Activated CD4-positive, CD25-positive, alpha-beta regulatory T cell treated with anti-CD3 and anti-CD28 coated beads, Interleukin-2, amount 50 U/mL, for 16 hours (primary cell): Measurements from ENCODE around the gene INPP5A.
"Not testable (repeated sequence)": the region's sequence is repeated elsewhere in the genome, so short reads cannot be mapped to it uniquely, and the experiment has no call there.

Experiments
- DNase-seq: peaks from one replicate; pipeline ENCODE4 v3.0.0-alpha.2; 2020; ENCODE audit warnings: low read depth, low spot score

Gene INPP5A

DNA sequence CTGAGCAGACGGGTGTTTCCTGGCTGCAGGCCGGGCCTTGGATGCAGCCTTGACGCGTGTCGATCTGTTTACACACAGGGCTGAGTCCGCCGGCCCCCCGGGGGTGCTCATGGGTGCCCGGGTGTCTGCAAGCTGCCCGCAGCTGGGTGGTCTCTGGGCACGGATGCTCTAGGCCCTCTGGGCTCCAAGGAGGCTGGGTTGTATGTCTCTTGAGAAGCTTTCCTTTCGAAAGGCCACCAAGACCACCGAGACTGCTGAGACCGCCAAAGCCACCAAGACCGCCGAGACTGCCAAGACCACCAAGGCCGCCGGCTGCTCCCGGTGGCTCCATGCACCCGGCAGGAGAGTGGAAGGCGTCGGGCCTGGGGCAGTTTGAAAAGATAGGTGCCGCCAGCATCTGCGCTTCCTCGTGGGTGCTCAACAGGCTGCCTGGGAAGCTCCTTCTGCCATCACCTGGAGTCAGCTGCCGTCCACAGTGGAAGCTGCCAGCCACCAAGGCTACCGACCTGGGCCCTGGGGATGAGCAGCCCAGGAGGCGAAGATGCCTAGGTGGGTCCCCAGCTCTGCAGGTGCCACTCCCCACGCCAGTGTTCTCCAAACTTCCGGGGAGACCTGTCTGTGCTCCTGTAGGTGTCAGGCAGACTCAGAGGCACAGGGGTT lies 121.1 kb downstream of the INPP5A start:
- DNase-seq = no peak

- DNase-seq = no peak
Measured at GRCh38 chr10:132659206-132660091, 121.9 kb downstream of the INPP5A start.

DNA sequence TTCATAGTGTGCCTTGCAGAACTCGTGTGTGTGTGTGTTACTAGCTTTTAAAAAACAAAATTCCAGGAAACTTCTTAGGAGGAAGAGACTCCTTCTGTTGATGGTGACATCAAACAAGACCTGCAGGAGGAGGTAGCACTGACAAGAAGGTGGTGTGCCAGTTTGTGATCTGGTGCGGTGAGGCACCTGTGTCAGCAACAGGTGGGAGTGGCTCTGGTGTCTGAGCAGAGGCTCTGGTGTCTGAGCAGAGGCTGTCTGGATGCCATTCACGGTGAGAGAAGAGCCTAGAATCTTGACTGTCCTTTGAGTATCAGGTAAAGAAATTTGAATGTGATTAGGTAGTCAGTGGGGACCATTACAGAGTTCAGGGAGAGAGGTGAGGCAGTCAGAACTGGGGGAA lies 122.8 kb downstream of the INPP5A start:
- no peak for DNase-seq

GRCh38 chr10:132662186-132662920 lies 124.8 kb downstream of the INPP5A start:
- DNase-seq = no peak

GRCh38 chr10:132663666-132664365 lies 126.2 kb downstream of the INPP5A start:
- no peak for DNase-seq

GRCh38 chr10:132664407-132664806 lies 126.8 kb downstream of the INPP5A start:
- no peak for DNase-seq

DNA sequence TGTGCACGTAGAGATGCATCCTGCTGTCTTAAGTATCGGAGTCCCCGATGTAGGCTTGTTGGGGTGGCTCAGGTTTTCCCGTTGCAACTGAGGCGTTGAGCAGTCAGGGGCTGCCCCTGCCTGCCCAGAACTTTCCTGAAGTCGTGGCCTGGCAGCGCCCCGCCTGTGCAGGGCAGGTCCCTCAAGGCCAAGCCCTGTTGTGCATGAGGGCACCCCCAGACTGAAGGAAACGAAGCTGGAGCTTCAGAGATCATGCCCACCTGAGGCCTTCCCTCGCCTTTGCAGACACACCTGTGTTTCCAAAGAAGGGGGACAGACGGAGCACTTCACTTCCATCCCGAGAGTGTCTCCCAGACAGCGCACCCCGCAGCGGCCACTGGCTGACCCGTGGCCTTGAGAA lies 127.3 kb downstream of the INPP5A start:
- DNase-seq = no peak

- no peak for DNase-seq
Measured at GRCh38 chr10:132665946-132666704, 128.5 kb downstream of the INPP5A start.

- no peak for DNase-seq
Measured at GRCh38 chr10:132666705-132667341, 129.2 kb downstream of the INPP5A start.

GRCh38 chr10:132667342-132668047 lies 129.9 kb downstream of the INPP5A start:
- no peak for DNase-seq

DNA sequence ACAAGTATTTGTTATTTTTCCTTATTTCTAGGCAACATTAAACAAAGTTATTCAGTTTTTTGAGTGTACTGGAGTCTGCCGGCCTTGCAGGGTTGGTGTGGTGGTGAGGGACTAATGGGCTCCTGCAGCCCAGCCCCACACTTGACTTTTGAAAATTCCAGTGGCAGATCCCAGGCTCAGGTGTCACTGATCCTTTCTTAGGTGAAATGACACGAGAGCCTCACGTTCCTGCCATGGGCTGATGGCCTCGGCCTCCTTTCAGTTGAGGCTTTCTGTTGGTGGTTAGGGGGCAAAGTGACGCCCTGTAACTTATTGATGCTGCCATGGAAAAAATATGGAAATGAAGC lies 130.4 kb downstream of the INPP5A start:
- no peak for DNase-seq

DNA sequence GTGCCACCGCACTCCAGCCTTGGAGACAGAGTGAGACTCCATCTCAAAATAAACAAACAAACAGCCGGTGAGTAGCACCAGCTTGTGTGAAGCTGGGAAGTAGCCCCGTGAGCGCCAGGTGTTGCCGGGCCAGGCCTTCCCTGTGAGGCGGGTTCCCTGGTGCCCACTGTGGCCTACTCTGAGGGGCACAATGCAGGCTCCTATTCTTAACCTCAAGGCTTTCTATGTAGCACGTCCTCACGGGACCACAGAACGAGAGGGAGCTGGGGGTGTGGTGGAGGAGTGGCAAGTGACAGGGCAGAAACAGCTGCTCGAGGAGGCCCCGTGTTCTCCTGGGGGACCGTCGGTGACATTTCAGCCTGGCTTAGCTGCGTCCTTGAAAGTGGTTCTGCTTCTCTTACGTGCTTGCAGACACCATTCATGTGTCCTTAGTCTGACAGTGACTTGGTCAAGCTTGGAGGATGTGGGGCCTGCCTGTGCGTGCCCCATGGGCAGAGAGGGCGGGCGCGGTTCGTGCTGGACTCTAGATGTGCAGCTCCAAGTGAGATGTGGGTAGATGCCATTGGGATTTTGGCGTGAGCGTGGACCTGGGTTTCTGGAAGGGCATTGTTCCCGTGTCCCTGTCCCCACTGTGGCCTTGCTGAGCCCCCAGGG lies 131.7 kb downstream of the INPP5A start:
- no peak for DNase-seq

DNA sequence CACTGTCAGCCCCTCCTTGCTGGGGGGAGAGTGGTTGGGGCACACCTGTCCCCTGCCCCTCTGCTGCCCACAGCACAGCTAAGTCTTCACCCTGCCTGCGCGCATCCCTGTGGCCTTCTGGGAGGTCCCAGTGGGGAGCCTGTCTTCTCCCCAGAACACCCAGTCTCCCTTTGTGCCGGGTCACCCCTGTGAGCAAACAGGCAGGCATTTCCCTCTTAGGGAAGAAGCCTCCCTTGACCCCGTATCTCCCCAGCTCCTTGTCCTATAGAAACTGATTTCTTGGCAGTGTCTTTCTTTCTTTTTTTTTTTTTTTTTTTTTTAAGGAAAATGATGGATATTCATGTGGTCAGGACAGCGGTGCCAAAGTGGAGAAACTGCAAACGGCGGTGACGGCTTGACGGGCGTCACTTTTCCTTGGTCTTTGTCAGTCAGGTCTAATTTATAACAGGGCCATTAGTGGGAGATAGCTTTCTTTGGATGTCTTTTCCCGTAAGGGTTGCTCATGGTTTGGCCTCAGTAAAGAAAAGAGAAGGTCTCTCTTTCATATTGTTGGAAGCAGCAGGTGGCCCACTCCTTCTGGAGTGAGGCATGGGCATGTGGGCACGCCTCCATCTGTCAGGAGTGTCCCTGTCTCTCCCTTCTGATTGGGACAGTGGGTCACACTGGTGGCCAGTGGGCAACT lies 133.1 kb downstream of the INPP5A start:
- no peak for DNase-seq

- DNase-seq = no peak
Measured at GRCh38 chr10:132671228-132672154, 133.9 kb downstream of the INPP5A start.

DNA sequence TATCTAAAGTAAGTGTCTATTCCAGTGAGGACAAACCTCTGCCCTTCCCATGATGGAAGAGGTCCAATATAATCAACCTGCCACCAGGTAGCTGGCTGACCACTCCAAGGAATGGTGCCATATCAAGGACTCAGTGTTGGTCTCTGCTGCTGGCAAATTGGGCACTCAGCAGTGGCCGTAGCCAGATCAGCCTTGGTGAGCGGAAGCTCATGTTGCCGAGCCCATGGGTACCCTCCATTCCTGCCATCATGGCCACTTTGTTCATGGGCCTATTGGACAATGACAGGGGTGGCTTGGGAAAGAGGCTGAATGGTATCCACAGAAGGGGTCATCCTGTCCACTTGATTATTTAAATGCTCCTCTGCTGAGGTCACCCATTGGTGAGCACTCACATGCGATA lies 136.2 kb downstream of the INPP5A start:
- not testable (repeated sequence) for DNase-seq

- no peak for DNase-seq
Measured at GRCh38 chr10:132674311-132674710, 136.7 kb downstream of the INPP5A start.

DNA sequence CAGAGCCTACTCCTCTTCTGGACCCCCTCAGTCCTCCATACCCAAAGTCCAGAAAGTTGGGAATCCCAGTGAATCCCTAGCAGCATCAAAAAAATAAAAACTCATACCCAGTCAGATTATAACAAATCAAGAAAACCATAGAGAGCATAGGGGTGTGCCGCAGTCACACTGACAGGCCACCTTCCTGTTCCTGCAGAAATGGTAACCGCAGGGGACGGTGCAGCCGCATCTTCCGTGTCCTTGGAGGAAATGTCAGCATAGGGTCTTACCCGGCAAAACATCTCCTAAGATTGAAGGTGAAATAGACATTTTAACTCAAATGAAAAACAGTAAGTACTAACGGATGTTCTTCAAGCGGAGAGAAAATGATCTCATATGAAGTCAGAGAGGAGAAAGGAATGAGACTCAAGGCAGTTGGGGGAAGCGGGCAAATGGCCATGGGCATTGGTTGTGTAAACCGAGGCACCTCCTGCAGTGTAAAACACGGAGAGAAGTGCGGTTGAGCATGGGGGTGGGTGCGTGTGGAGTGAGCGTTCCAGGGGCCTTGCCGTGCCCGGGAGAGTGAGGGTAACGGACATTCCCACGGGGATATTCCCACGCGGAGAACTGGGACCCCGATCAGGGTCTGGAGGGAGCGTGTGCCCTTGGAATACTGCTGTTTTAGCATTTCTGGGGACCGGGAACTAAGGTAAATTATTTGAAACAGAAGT lies 137.6 kb downstream of the INPP5A start:
- DNase-seq = no peak
